Smooth muscle cell (in vitro differentiated cells): ENCODE measurements around the gene TIAM1. TPM values are rescaled to one million over a fixed set of nuclear protein-coding genes. Genes with fewer than 3 reads are reported as not detected.

Experiments used
- DNase-seq: peaks from one replicate; lab custom pipeline; 2025; ENCODE audit not compliant: unreplicated experiment; lab: John Stamatoyannopoulos, UW
- H2AFZ ChIP-seq: fragments of 200-600 bp; sonication (generic); 2 replicates; pipeline ENCODE4 v1.6.0; 2016; ENCODE audit warnings: antibody characterized with exemption, low read depth, mild to moderate bottlenecking
- H3F3A ChIP-seq: fragments of 200-600 bp; sonication (generic); 2 replicates; pipeline ENCODE4 v1.6.0; 2017; ENCODE audit warnings: antibody characterized with exemption, low read depth
- H3K27ac ChIP-seq: fragments of 200-600 bp; sonication (generic); 2 replicates; pipeline ENCODE4 v1.5.1; 2016; ENCODE audit warnings: low read depth, mild to moderate bottlenecking
- H3K27me3 ChIP-seq: fragments of 200-600 bp; sonication (generic); 2 replicates; pipeline ENCODE4 v1.6.1; 2016; ENCODE audit warnings: low read depth, mild to moderate bottlenecking
- H3K36me3 ChIP-seq: fragments of 200-600 bp; sonication (generic); 2 replicates; pipeline ENCODE4 v1.5.1; 2016; ENCODE audit warnings: low read depth
- H3K4me1 ChIP-seq: fragments of 200-600 bp; sonication (generic); 2 replicates; pipeline ENCODE4 v1.5.1; 2016; ENCODE audit warnings: low read depth
- H3K4me2 ChIP-seq: fragments of 200-600 bp; sonication (generic); 2 replicates; pipeline ENCODE4 v1.6.0; 2016; ENCODE audit warnings: mild to moderate bottlenecking
- H3K4me3 ChIP-seq: fragments of 200-600 bp; sonication (generic); 2 replicates; pipeline ENCODE4 v1.5.1; 2016; ENCODE audit warnings: mild to moderate bottlenecking
- H3K79me2 ChIP-seq: fragments of 200-600 bp; sonication (generic); 2 replicates; pipeline ENCODE4 v1.6.0; 2016; ENCODE audit warnings: low read depth, mild to moderate bottlenecking
- H3K9ac ChIP-seq: fragments of 200-600 bp; sonication (generic); 2 replicates; pipeline ENCODE4 v1.6.0; 2016; ENCODE audit warnings: low read depth
- H3K9me3 ChIP-seq: fragments of 200-600 bp; sonication (generic); replicated peaks from 2 replicates; pipeline ENCODE4 v1.5.1; 2016; ENCODE audit warnings: low read depth
- H4K20me1 ChIP-seq: fragments of 200-600 bp; sonication (generic); 2 replicates; pipeline ENCODE4 v1.6.0; 2016; ENCODE audit warnings: low read depth
- WGBS: methylation state at CpG from one replicate; pipeline ENCODE4 v1.1.7; 2016; ENCODE audit warnings: low lambda C conversion rate; 5-methylcytosine and 5-hydroxymethylcytosine counted together
- polyA plus RNA-seq: library from polyadenylated mRNA; unstranded; fragments of >200 nt; fragmentation: Nextera tagmentation; extraction: Ambion mirVana; gene quantifications from 2 replicates; pipeline ENCODE4 v1.2.1, GENCODE V29; 2016
- total RNA-seq: library from RNA; depleted of rRNA; stranded (reverse); fragments of >200 nt; gene quantifications from 2 replicates; pipeline ENCODE4 v1.2.3, GENCODE V29; 2014
- TF ChIP-seq, protein P1 (sequence below): fragments of 200-600 bp; sonication (generic); IDR thresholded peaks from 2 replicates; pipeline ENCODE4 v1.5.1; 2017; ENCODE audit warnings: borderline replicate concordance, mild to moderate bottlenecking, antibody characterized with exemption; ENCODE audit not compliant: insufficient read depth, poor library complexity, severe bottlenecking

TIAM1 gene
- total and polyA plus RNA-seq, 2 experiments from 2014 or later: 3.2 to 12.9 TPM

- H3F3A ChIP-seq: peaks cover 3% of the 10 kb centered on the region
- no peaks in the 10 kb centered on the region for H3K79me2 ChIP-seq
- TF ChIP-seq, protein P1, sequence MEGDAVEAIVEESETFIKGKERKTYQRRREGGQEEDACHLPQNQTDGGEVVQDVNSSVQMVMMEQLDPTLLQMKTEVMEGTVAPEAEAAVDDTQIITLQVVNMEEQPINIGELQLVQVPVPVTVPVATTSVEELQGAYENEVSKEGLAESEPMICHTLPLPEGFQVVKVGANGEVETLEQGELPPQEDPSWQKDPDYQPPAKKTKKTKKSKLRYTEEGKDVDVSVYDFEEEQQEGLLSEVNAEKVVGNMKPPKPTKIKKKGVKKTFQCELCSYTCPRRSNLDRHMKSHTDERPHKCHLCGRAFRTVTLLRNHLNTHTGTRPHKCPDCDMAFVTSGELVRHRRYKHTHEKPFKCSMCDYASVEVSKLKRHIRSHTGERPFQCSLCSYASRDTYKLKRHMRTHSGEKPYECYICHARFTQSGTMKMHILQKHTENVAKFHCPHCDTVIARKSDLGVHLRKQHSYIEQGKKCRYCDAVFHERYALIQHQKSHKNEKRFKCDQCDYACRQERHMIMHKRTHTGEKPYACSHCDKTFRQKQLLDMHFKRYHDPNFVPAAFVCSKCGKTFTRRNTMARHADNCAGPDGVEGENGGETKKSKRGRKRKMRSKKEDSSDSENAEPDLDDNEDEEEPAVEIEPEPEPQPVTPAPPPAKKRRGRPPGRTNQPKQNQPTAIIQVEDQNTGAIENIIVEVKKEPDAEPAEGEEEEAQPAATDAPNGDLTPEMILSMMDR: no peak
- DNase-seq: no peak
- H3K9ac ChIP-seq: no peak overlapping the region
- no peaks in the 10 kb centered on the region for H3K4me1 ChIP-seq
- H3K27ac ChIP-seq: no peak overlapping the region
- no peaks in the 10 kb centered on the region for H3K27me3 ChIP-seq
- H3K4me3 ChIP-seq: no peak overlapping the region
- no peaks in the 10 kb centered on the region for H4K20me1 ChIP-seq
- no peaks in the 10 kb centered on the region for H3K9me3 ChIP-seq
- peak overlapping the region; percentile 18 for H3K4me2 ChIP-seq
- H2AFZ ChIP-seq: no peak overlapping the region
- 73% methylated on average over 4 of the region's 4 CpGs for WGBS
- H3K36me3 ChIP-seq: no peaks in the 10 kb centered on the region
These were observed 240.3 kb downstream of the TIAM1 start for GRCh38 chr21:31103571-31104265.

GRCh38 chr21:31103163-31103562, 240.9 kb downstream of the TIAM1 start:
- no peak overlapping the region for H3K4me2 ChIP-seq
- 86% methylated on average over 3 of the region's 3 CpGs for WGBS

DNA sequence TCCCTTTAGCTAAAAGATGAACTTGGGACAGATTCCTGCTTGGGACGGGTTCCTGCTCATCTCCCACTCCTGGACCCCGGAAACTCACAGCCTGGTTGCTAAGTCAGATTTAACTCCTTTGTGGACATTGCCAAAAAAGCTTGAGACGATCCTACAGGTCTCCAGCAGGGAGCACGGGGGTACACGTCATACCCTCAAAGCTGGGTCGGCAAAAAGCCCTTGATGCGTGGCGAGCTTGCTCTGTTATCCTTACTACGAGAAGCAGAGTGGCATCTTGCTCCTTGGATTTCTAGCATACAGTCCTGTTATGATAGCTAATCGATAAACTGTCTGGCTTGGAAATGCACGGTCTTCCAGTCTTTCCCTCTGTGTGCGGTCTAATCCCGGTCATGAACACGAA, 244.9 kb downstream of the TIAM1 start:
- Histone ChIP-seq H3K27me3 (no peaks in the 10 kb centered on the region), H3K36me3 (no peaks in the 10 kb centered on the region), H3K27ac (no peak overlapping the region), H3K79me2 (no peaks in the 10 kb centered on the region), H3K9me3 (no peaks in the 10 kb centered on the region), H3K4me3 (no peak overlapping the region), H4K20me1 (no peaks in the 10 kb centered on the region), H3F3A (no peaks in the 10 kb centered on the region), H3K4me1 (no peaks in the 10 kb centered on the region), H3K9ac (no peak overlapping the region), H3K4me2 (no peak overlapping the region), H2AFZ (no peak overlapping the region)
- TF ChIP-seq, protein P1: no peak
- DNase-seq: no peak
- 89% methylated on average over 14 of the region's 14 CpGs for WGBS

More at GRCh38 chr21:31103163-31103562, 240.9 kb downstream of the TIAM1 start:
- Histone ChIP-seq H3K4me3 (no peak overlapping the region), H3K9ac (no peak overlapping the region), H4K20me1 (no peaks in the 10 kb centered on the region), H3K9me3 (no peaks in the 10 kb centered on the region), H3K4me1 (no peaks in the 10 kb centered on the region), H3F3A (peaks cover under 1% of the 10 kb centered on the region), H3K27ac (no peak overlapping the region), H3K79me2 (no peaks in the 10 kb centered on the region), H3K27me3 (no peaks in the 10 kb centered on the region), H3K36me3 (no peaks in the 10 kb centered on the region), H2AFZ (no peak overlapping the region)
- DNase-seq: no peak
- TF ChIP-seq, protein P1: no peak

DNA sequence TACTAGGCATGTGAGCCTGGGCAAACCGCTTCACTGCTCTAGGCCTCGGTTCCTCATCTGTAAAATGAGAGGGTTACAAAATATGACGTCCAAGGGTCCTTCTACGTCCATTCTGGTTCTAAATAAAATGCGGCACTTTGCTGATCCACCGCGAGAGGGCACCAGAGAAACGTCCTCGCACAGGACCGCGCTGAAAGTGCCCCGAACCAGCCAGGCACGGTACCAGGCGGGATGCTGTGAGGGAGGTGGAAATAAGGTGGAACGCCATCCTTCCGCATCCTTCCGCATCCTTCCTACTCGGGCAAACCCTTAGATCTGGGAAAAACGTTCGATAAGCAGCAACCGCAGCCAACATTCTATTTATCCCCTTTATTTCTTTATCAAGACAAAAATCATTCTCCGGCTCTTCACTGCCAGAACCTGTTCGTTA, 245.5 kb downstream of the TIAM1 start:
- Histone ChIP-seq H3K27me3 (no peaks in the 10 kb centered on the region), H3K36me3 (no peaks in the 10 kb centered on the region), H3K79me2 (no peaks in the 10 kb centered on the region), H3K4me3 (no peak overlapping the region), H3K9ac (no peak overlapping the region), H2AFZ (no peak overlapping the region), H4K20me1 (no peaks in the 10 kb centered on the region), H3K4me2 (no peak overlapping the region), H3K27ac (no peak overlapping the region), H3F3A (no peaks in the 10 kb centered on the region), H3K9me3 (no peaks in the 10 kb centered on the region), H3K4me1 (no peaks in the 10 kb centered on the region)
- peak; percentile 21 for DNase-seq
- 16% methylated on average over 23 of the region's 23 CpGs for WGBS
- TF ChIP-seq, protein P1: peak; percentile 91
